Stimulated activated naive CD8-positive, alpha-beta T cell treated with anti-CD3 and anti-CD28 coated beads, Interleukin-15, Interleukin-2, amounts not matched to agents 100 ng/mL and 50 ng/mL, for 24 hours (primary cell): ENCODE results near the gene KCTD1.

Experiments
- H3K27ac Mint-ChIP-seq: one replicate; pipeline ENCODE4 v1.8.0; 2021; ENCODE audit warnings: mild to moderate bottlenecking, mixed read lengths
- H3K27me3 Mint-ChIP-seq: one replicate; pipeline ENCODE4 v1.8.0; 2021; ENCODE audit warnings: mixed read lengths
- H3K36me3 Mint-ChIP-seq: one replicate; pipeline ENCODE4 v1.8.0; 2021; ENCODE audit warnings: low read depth, mixed read lengths
- H3K4me1 Mint-ChIP-seq: one replicate; pipeline ENCODE4 v1.8.0; 2021; ENCODE audit warnings: low read depth, mixed read lengths
- H3K4me3 Mint-ChIP-seq: one replicate; pipeline ENCODE4 v1.8.0; 2021; ENCODE audit warnings: mild to moderate bottlenecking, mixed read lengths
- H3K9me3 Mint-ChIP-seq: one replicate; pipeline ENCODE4 v1.8.0; 2021; ENCODE audit warnings: mixed read lengths

KCTD1 gene

DNA sequence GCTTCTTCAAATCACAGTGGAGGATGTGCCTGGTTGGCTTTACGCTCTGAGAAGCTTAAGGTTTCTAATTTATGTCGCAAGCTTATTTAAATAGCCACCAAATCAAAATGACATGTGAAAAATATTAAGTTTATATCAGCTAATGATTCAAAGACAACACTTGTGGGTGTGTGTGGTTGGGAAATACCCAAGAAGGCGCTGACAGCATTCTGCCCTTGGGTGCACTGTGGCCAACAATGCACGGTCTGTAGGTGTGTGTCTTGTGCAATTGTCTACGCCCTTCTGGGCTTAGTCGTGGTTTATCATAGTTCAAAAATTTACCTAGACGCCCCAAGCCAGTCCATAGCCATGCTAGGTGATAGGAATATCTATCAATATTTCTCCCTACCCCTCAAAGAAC is 60.9 kb downstream of the KCTD1 start:
- no peaks in the 10 kb centered on the region for H3K27me3 Mint-ChIP-seq
- no peaks in the 10 kb centered on the region for H3K36me3 Mint-ChIP-seq
- no peaks in the 10 kb centered on the region for H3K4me1 Mint-ChIP-seq
- no peak overlapping the region for H3K27ac Mint-ChIP-seq
- no peaks in the 10 kb centered on the region for H3K9me3 Mint-ChIP-seq
- H3K4me3 Mint-ChIP-seq: no peak overlapping the region

DNA sequence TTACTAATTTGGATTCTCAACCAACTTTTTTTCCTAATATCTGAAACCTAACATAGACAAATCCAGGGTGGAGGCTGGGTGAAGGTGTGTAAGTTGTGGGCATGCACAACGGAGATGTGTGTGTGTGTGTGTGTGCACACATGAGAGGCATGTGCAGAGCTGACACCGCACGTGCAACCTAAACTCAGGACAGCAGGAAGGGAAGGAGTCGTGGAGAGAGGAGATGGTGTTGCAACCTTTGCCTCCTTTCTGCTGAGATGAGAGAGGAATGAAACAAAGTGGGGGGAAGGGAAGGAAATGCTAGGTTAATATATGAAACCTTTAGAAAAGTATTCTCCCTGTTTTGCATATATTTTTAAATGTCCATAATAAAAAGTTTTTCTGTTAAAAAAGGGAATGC is 64.7 kb downstream of the KCTD1 start:
- Mint-ChIP-seq H3K36me3 (no peaks in the 10 kb centered on the region), H3K9me3 (no peaks in the 10 kb centered on the region), H3K27ac (no peak overlapping the region), H3K27me3 (no peaks in the 10 kb centered on the region), H3K4me3 (no peak overlapping the region), H3K4me1 (no peaks in the 10 kb centered on the region)

DNA sequence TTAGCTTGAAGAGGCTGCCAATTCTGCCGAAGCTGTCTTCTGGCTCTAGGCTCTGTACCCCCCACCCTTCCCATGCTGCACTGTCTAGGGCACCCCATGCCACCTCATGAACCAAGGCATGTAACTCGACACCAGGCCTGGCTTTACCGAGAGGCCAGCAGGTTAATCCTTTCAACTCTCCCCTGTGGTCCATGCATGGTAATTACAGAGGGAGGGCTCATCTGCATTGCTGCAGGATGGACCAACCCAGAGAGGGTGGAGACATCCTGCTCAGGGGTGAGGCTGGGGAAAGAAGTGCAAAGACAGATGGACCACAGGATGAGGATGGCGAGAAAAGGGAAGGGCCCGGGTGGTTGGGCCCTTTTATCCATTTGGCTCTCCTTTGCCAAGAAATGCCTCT is 65.8 kb downstream of the KCTD1 start:
- Mint-ChIP-seq H3K4me3 (no peak overlapping the region), H3K4me1 (no peaks in the 10 kb centered on the region), H3K27me3 (no peaks in the 10 kb centered on the region), H3K9me3 (no peaks in the 10 kb centered on the region), H3K36me3 (no peaks in the 10 kb centered on the region), H3K27ac (no peak overlapping the region)

DNA sequence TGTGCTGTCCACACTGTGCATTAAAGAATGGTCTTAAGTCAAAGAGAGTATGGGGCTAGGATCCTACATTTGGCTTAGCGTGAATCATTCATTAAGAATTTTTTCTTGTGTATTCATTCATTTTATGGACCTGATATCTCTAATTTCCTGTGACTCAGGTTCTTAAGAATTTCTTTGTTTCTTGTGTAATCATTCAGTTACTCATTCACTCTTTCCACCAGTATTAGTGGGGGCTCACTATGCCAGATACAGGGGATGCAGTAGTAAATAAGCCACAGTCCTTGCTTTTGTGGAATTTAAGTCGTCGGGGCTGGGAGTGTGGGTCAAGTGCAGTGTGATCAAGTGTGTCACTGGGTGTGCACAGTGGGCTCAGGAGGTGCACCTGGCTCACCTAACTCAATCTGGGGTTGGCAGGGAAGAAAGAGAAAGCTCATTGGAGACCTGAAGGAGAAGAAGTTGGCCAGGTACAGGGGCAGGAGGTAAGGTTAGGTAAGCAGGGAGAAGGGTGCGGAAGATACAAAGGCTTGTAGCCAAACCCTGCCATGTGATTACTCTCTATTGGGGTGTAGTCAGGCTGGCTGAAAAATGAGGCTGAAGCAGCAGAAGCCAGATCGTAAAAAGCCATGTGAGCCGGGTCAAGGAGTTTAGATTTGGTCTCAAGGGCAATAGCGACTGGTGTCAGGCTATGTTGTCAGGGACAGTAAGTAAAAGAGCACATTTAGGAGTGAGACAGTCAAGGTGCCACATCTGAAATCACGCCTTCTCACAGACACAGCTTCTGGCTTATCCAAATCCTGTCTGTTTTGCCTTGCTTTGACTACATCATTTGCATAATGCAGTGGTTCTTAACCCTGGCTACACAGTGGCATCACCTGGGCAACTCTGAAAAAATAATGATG is 67.2 kb downstream of the KCTD1 start:
- H3K36me3 Mint-ChIP-seq: no peaks in the 10 kb centered on the region
- no peaks in the 10 kb centered on the region for H3K4me1 Mint-ChIP-seq
- no peaks in the 10 kb centered on the region for H3K27me3 Mint-ChIP-seq
- H3K9me3 Mint-ChIP-seq: no peaks in the 10 kb centered on the region
- H3K4me3 Mint-ChIP-seq: no peak overlapping the region
- H3K27ac Mint-ChIP-seq: no peak overlapping the region

DNA sequence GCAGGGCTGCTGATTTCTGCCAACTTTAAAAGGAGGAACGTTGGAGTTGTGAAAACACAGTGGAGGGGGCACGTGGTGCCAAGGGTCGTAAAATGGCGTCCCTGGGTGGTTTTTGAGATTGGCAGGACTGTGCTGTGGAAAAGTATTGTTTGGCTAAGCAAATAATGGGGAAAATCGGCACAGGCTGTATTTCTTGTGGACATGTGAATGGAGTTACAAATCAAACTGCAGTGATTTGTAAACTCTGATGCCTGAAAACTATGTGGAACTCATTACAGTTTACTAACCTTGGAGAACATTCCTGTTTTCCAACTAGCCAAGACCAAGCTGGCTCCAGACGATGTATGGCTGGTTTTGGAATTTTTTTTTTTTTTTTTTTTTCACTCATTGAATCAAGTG is 68.7 kb downstream of the KCTD1 start:
- Mint-ChIP-seq H3K27ac (no peak overlapping the region), H3K4me3 (no peak overlapping the region), H3K36me3 (no peaks in the 10 kb centered on the region), H3K4me1 (no peaks in the 10 kb centered on the region), H3K27me3 (no peaks in the 10 kb centered on the region), H3K9me3 (no peaks in the 10 kb centered on the region)

DNA sequence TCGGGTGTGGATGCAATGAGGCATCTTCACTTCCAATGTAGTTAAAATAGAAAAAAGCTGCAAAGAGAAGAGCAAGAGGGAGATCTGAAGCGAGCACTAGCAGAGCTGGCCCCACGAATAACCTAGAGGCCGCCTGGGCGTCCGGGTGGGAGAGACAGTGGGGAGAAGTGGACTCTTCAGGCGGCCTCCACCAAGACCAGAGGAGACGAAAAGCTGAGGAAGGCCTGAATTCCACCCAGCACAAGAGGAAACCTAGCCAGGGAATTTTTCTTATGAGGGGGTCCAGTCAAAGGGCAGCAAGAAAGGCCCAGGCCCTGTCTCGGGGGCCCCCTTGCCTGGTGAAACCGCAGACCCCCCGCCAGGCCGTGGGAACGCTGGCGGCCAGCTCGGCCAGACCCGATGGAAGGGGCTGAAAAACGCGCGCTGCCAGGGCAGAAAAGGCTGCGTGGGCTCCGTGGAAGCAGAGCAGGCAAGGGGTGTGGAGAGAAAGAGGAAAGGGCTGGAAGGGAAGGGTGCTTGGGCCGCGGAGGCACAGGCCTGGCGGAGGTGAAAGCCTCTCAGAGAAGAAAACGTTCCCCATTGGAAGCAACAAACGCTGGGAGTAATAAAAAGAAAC is 69.2 kb downstream of the KCTD1 start:
- Mint-ChIP-seq H3K36me3 (no peaks in the 10 kb centered on the region), H3K4me3 (no peak overlapping the region), H3K27ac (no peak overlapping the region), H3K4me1 (no peaks in the 10 kb centered on the region), H3K9me3 (no peaks in the 10 kb centered on the region), H3K27me3 (no peaks in the 10 kb centered on the region)

DNA sequence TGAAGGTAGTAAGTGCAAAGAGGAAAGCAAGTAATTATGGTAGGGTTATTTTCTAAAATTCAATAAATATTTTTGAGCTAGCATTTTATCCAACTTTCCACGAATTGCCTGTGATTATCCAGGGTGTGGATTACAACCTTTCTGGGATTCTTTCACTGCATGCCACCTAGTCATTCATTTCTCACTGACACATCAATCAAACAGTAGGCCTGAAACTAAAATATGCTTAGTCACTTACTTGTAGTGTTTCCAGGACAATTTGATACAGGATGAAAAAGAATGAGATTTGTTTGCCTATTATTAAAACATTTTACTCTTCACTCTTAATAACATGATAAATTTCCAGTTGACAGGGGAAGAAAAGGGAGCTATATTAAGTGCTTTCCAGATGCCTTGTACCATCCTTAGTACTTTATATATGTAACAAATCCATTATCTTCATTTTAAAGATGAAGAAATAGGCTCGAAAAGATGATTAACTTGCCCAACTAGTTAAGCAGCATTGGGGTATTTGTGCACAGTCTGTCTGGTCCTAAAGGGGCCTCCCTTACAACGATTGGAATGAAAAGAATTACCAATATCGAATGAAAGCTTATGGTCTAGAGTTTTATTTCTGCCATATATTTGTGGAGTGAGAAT is 70.4 kb downstream of the KCTD1 start:
- H3K4me3 Mint-ChIP-seq: no peak overlapping the region
- H3K4me1 Mint-ChIP-seq: no peaks in the 10 kb centered on the region
- H3K27ac Mint-ChIP-seq: no peak overlapping the region
- H3K36me3 Mint-ChIP-seq: no peaks in the 10 kb centered on the region
- no peaks in the 10 kb centered on the region for H3K9me3 Mint-ChIP-seq
- no peaks in the 10 kb centered on the region for H3K27me3 Mint-ChIP-seq

DNA sequence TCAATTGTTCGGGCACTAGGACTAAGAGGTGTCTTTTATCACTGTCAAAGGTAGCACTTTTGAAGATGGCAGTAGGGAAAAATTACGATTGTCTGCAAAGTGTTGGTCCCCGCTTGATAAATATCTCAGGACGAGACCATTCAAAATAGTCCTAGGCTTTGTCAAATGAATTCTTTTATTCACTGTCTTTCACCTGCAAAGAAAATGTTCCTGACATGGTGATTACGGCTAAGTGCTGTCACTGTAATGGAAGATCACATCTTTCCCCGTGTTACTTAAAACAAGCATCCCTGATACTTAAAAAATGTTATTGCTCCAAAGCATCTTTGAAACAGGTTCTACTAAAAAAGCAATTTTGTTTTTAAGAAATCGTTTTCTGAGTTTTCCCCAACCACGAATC is 71.7 kb downstream of the KCTD1 start:
- H3K9me3 Mint-ChIP-seq: no peaks in the 10 kb centered on the region
- H3K36me3 Mint-ChIP-seq: no peaks in the 10 kb centered on the region
- H3K4me1 Mint-ChIP-seq: no peaks in the 10 kb centered on the region
- no peak overlapping the region for H3K4me3 Mint-ChIP-seq
- no peaks in the 10 kb centered on the region for H3K27me3 Mint-ChIP-seq
- H3K27ac Mint-ChIP-seq: no peak overlapping the region

DNA sequence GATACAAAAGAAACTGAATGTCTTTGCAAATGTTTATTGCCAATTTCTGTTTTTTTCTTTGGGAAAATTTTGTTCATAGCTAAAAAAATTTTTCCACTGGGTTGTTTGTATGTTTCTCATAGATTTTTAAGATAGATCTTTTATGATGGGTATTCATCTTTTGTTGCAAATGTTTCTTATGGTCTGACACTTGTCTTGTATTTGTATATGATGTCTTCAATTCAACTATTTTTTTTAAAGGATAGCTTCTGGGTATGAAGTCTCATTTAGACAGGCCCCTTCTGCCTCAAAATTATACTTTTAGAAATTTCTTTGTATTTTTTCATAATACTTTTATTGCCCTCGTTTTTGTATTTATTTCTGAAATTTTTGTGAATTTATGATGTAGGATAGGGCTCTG is 73.8 kb downstream of the KCTD1 start:
- Mint-ChIP-seq H3K36me3 (no peaks in the 10 kb centered on the region), H3K4me3 (no peak overlapping the region), H3K27me3 (no peaks in the 10 kb centered on the region), H3K4me1 (no peaks in the 10 kb centered on the region), H3K9me3 (no peaks in the 10 kb centered on the region), H3K27ac (no peak overlapping the region)

DNA sequence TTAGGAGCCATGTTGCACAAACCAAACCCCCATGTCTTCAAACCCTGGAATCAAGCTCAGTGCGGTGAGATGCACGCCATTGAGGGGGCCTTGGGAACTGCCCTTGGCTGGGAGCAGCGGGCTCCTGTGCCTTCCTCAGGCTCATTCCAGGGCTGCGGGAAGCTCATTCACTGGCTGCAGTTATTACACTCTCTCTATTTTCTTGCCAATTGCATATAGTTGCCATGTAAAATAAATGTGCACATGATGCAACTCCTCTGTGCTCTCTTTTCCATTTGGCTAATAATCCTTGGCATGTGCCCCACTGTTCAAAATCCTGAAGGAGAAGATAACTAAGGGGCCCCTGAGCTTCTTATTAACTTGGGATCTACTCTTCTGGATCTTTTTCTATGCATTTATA is 74.7 kb downstream of the KCTD1 start:
- H3K27ac Mint-ChIP-seq: no peak overlapping the region
- H3K36me3 Mint-ChIP-seq: no peaks in the 10 kb centered on the region
- H3K27me3 Mint-ChIP-seq: no peaks in the 10 kb centered on the region
- H3K9me3 Mint-ChIP-seq: no peaks in the 10 kb centered on the region
- H3K4me3 Mint-ChIP-seq: no peak overlapping the region
- H3K4me1 Mint-ChIP-seq: no peaks in the 10 kb centered on the region

DNA sequence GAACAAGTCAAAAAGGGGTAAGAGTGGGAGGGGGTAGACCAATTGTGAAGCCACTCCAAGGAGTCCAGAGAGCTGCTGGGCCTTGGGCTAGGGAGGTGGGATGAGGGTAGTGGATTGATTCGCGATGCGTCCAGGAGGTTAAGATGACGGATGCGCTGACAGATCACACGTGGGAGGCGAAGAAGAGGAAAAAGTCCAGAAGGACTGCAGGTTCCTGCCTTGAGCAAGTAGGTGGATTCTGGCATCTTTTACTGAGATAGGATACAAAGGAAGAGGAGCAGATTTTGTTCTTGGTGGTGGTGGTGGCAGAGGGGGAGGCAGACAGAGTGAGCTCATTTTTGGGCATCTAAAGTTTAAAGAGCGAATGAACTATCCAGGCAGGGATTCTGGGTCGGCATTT is 76.5 kb downstream of the KCTD1 start:
- no peaks in the 10 kb centered on the region for H3K9me3 Mint-ChIP-seq
- no peak overlapping the region for H3K4me3 Mint-ChIP-seq
- H3K27ac Mint-ChIP-seq: no peak overlapping the region
- no peaks in the 10 kb centered on the region for H3K36me3 Mint-ChIP-seq
- H3K4me1 Mint-ChIP-seq: no peaks in the 10 kb centered on the region
- H3K27me3 Mint-ChIP-seq: no peaks in the 10 kb centered on the region

DNA sequence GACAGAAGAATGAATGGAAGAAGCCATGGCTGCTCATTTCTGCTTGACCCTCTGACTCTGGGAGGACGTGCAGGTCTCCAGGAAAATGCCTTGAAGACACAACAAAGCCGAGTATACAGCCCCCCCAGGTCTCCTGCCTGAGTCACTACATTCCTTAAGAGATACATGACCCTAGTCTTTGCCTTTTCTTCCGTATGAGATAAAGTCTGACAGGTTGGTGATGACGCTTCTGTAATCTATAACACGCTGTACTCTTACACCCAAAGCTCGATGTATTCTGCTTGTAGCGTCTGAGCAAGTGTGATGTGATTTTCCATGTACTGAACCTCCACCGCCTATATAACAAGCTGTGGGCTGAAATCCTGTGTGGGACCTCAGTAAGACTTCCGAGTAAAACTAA is 77.3 kb downstream of the KCTD1 start:
- Mint-ChIP-seq H3K27me3 (no peaks in the 10 kb centered on the region), H3K36me3 (no peaks in the 10 kb centered on the region), H3K27ac (no peak overlapping the region), H3K4me1 (no peaks in the 10 kb centered on the region), H3K4me3 (no peak overlapping the region), H3K9me3 (no peaks in the 10 kb centered on the region)

DNA sequence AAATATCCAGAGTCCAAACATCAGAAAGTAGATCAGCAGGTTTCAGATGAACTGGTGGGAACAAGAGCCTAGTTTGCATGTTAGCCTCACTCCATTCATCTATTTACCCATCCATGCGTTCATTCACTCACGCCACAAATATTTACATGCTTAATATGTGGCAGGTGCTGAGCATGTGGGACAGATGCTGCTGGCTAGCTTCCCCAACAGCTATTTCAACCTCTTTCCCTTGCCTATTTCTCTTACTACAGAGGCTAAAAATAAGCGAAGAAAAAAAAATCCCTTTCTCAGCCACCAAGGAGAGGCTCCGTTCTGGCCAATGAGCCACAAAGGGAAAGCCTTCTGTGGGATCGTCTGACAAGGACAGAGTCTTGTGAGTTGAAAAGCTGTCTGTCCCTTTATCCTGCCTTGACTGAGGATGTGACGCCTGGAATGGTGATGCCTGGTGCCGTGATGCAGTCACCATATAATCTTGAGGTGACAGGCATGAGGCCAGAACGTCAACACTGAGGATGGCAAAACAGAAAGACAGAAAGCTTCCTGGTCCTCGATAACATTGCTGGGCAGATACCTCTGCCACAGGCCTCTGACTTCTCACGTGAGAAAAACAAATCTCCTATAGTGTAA is 78.2 kb downstream of the KCTD1 start:
- no peak overlapping the region for H3K27ac Mint-ChIP-seq
- no peaks in the 10 kb centered on the region for H3K27me3 Mint-ChIP-seq
- H3K4me1 Mint-ChIP-seq: no peaks in the 10 kb centered on the region
- no peak overlapping the region for H3K4me3 Mint-ChIP-seq
- H3K36me3 Mint-ChIP-seq: no peaks in the 10 kb centered on the region
- H3K9me3 Mint-ChIP-seq: no peaks in the 10 kb centered on the region

DNA sequence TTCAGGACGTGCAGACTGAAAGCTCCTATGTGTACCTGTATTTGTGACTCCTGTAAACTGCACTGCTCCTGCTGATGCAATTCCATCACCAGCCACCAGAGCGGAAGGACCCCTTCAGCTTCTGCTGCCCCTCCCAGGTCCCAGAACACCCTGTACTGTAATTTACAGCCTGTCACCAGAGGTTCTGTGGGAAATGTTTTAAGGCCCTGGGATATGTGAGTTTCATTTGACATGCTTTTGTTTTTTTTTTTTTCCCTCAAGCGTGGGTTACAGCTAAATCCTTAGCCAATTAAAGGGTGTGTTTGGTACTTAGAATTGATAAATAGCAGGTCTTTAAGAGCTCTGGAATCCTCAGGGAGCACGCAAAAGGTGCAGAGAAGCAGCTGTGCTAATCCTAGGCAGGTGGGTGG is 79.4 kb downstream of the KCTD1 start:
- no peaks in the 10 kb centered on the region for H3K9me3 Mint-ChIP-seq
- no peaks in the 10 kb centered on the region for H3K4me1 Mint-ChIP-seq
- no peaks in the 10 kb centered on the region for H3K36me3 Mint-ChIP-seq
- no peaks in the 10 kb centered on the region for H3K27me3 Mint-ChIP-seq
- H3K27ac Mint-ChIP-seq: no peak overlapping the region
- no peak overlapping the region for H3K4me3 Mint-ChIP-seq

DNA sequence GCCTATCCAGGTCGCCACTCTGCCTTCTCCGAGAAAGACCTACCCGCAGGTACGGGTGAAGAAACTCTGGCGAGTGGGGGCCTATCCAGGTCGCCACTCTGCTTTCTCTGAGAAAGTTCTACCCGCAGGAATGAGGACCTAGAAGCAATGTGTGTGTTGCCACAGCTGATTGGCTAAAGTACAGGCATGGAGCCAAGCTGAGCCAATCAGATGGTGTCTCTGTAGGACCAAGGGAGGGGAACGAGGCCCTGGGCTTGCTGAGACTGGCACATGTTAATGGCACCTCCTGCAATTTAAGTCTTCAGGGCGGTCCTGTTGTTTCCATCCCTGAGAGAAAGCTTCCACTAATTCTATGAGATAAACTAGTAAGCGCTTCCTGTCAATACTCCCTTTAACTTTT is 82.3 kb downstream of the KCTD1 start:
- H3K9me3 Mint-ChIP-seq: no peaks in the 10 kb centered on the region
- no peaks in the 10 kb centered on the region for H3K4me1 Mint-ChIP-seq
- H3K4me3 Mint-ChIP-seq: no peak overlapping the region
- no peaks in the 10 kb centered on the region for H3K36me3 Mint-ChIP-seq
- H3K27me3 Mint-ChIP-seq: no peaks in the 10 kb centered on the region
- no peak overlapping the region for H3K27ac Mint-ChIP-seq
